Liver (tissue), 9 donors: Measurements from ENCODE around the gene MEDAG. TPM values are rescaled to one million over a fixed set of nuclear protein-coding genes. Genes with fewer than 3 reads are reported as not detected.

ENCODE experiments used
- DNase-seq: peaks from one replicate; pipeline ENCODE4 v3.0.0-alpha.2; 2017; ENCODE audit warnings: low spot score
- H3K27ac ChIP-seq, 2 donors: one replicate each; pipeline ENCODE4 v1.7.0; 2013; ENCODE audit warnings: inconsistent platforms in 2 of 2, low read length in 2 of 2, control low read depth in 1 of 2, low read depth in 1 of 2, mild to moderate bottlenecking in 1 of 2
- H3K27me3 ChIP-seq, 4 donors: one replicate each; pipeline versions ENCODE4 v1.6.1 to v1.7.0; 2013; ENCODE audit warnings: low read length in 3 of 4, inconsistent platforms in 1 of 4, mild to moderate bottlenecking in 1 of 4, moderate library complexity in 1 of 4; ENCODE audit not compliant: control insufficient read depth in 4 of 4, insufficient read depth in 4 of 4
- H3K36me3 ChIP-seq, 4 donors: one replicate each; pipeline versions ENCODE4 v1.6.1 to v1.7.0; 2013; ENCODE audit warnings: low read length in 3 of 4, mild to moderate bottlenecking in 3 of 4, low read depth in 1 of 4, moderate library complexity in 1 of 4; ENCODE audit not compliant: control insufficient read depth in 4 of 4, insufficient read depth in 3 of 4
- H3K4me1 ChIP-seq, 4 donors: one replicate each; pipeline versions ENCODE4 v1.6.1 to v1.7.0; 2013; ENCODE audit warnings: low read length in 3 of 4, mild to moderate bottlenecking in 3 of 4, moderate library complexity in 1 of 4; ENCODE audit not compliant: control insufficient read depth in 4 of 4, insufficient read depth in 4 of 4
- H3K4me3 ChIP-seq, 3 donors: one replicate each; pipeline versions ENCODE4 v1.6.1 to v1.7.0; 2013; ENCODE audit warnings: low read length in 3 of 3, control low read depth in 1 of 3, low read depth in 1 of 3, mild to moderate bottlenecking in 1 of 3
- H3K9ac ChIP-seq, 2 donors: one replicate each; pipeline ENCODE4 v1.7.0; 2013; ENCODE audit warnings: low read length in 2 of 2, mild to moderate bottlenecking in 2 of 2, moderate library complexity in 2 of 2, control low read depth in 1 of 2, low read depth in 1 of 2
- H3K9me3 ChIP-seq, 4 donors: one replicate each; pipeline versions ENCODE4 v1.6.1 to v1.7.0; 2013; ENCODE audit warnings: low read length in 3 of 4; ENCODE audit not compliant: control insufficient read depth in 4 of 4
- CTCF ChIP-seq: fragments of 150-350 bp; IDR thresholded peaks from 2 replicates; pipeline ENCODE4 v1.5.1; 2017; ENCODE audit warnings: improper control_type of control experiment, low read depth, low read length; ENCODE audit not compliant: missing input control
- EGR1 ChIP-seq, 2 donors: IDR thresholded peaks; 2 replicates each; pipeline ENCODE4 v1.6.1; 2016 to 2018; ENCODE audit warnings: antibody characterized with exemption in 2 of 2, low read depth in 2 of 2
- FOXA1 ChIP-seq: IDR thresholded peaks from 2 replicates; pipeline ENCODE4 v1.6.1; 2016; ENCODE audit warnings: antibody characterized with exemption
- FOXA2 ChIP-seq: IDR thresholded peaks from 2 replicates; pipeline ENCODE4 v1.6.1; 2016; ENCODE audit warnings: antibody characterized with exemption
- GABPA ChIP-seq, 2 donors: IDR thresholded peaks in 1 of 2; conservative IDR thresholded peaks in 1 of 2; 2 replicates each; pipeline ENCODE4 v1.6.1; 2016; ENCODE audit warnings: antibody characterized with exemption in 2 of 2, mild to moderate bottlenecking in 1 of 2, moderate library complexity in 1 of 2
- HNF4A ChIP-seq, 2 donors: conservative IDR thresholded peaks; 2 replicates each; pipeline ENCODE4 v1.6.1; 2016; ENCODE audit warnings: antibody characterized with exemption in 2 of 2, mild to moderate bottlenecking in 2 of 2
- HNF4G ChIP-seq: IDR thresholded peaks from 2 replicates; pipeline ENCODE4 v1.6.1; 2016; ENCODE audit warnings: antibody characterized with exemption
- JUND ChIP-seq, 2 donors: IDR thresholded peaks; 2 replicates each; pipeline ENCODE4 v1.6.1; 2016; ENCODE audit warnings: antibody characterized with exemption in 2 of 2
- MAX ChIP-seq: IDR thresholded peaks from 2 replicates; pipeline ENCODE4 v1.6.1; 2016; ENCODE audit warnings: antibody characterized with exemption
- NR2F2 ChIP-seq: IDR thresholded peaks from 2 replicates; pipeline ENCODE4 v1.6.1; 2016; ENCODE audit warnings: antibody characterized with exemption
- RAD21 ChIP-seq, 2 donors: IDR thresholded peaks; 2 replicates each; pipeline ENCODE4 v1.6.1; 2016; ENCODE audit warnings: antibody characterized with exemption in 2 of 2, mild to moderate bottlenecking in 2 of 2
- REST ChIP-seq: IDR thresholded peaks from 2 replicates; pipeline ENCODE4 v1.6.1; 2016; ENCODE audit warnings: antibody characterized with exemption, mild to moderate bottlenecking
- RXRA ChIP-seq, 2 donors: IDR thresholded peaks; 2 replicates each; pipeline ENCODE4 v1.6.1; 2017 to 2018; ENCODE audit warnings: antibody characterized with exemption in 2 of 2, mild to moderate bottlenecking in 1 of 2
- SP1 ChIP-seq: IDR thresholded peaks from 2 replicates; pipeline ENCODE4 v1.6.1; 2018; ENCODE audit warnings: antibody characterized with exemption, mild to moderate bottlenecking
- TAF1 ChIP-seq: conservative IDR thresholded peaks from 2 replicates; pipeline ENCODE4 v1.6.1; 2016; ENCODE audit warnings: antibody characterized with exemption, mild to moderate bottlenecking
- YY1 ChIP-seq: IDR thresholded peaks from 2 replicates; pipeline ENCODE4 v1.6.1; 2016; ENCODE audit warnings: antibody characterized with exemption, mild to moderate bottlenecking
- WGBS: extraction: QIAGEN DNeasy Blood & Tissue Kit; methylation state at CpG from one replicate; pipeline ENCODE4 v1.1.7; 2013; 5-methylcytosine and 5-hydroxymethylcytosine counted together
- polyA plus RNA-seq, 2 donors: library from polyadenylated mRNA; stranded (reverse) in 1 of 2; unstranded in 1 of 2; fragments of 200-250 nt in 1 of 2; fragments of >200 nt in 1 of 2; fragmentation: Nextera tagmentation in 1 of 2; extraction: Ambion mirVana in 1 of 2; gene quantifications; one replicate each; pipeline versions ENCODE4 v1.2.1 to v1.2.3, GENCODE V29; 2013 to 2015
- total RNA-seq, 2 donors: library from RNA; depleted of rRNA; stranded (reverse); fragments of >200 nt; gene quantifications; one replicate each; pipeline ENCODE4 v1.2.3, GENCODE V29; 2014
- TF ChIP-seq, protein P1 (sequence below): IDR thresholded peaks from 2 replicates; pipeline ENCODE4 v1.6.1; 2016; ENCODE audit warnings: antibody characterized with exemption
- TF ChIP-seq, protein P2 (sequence below): IDR thresholded peaks from 2 replicates; pipeline ENCODE4 v1.6.1; 2016; ENCODE audit warnings: antibody characterized with exemption
- donor health status: healthy.
- donor health status: healthy.
- donor health status: healthy.
- donor health status: healthy.
- donor health status: healthy.

The MEDAG gene
- total and polyA plus RNA-seq, 4 donors: 0.05 to 0.50 (median 0.27) TPM

DNA sequence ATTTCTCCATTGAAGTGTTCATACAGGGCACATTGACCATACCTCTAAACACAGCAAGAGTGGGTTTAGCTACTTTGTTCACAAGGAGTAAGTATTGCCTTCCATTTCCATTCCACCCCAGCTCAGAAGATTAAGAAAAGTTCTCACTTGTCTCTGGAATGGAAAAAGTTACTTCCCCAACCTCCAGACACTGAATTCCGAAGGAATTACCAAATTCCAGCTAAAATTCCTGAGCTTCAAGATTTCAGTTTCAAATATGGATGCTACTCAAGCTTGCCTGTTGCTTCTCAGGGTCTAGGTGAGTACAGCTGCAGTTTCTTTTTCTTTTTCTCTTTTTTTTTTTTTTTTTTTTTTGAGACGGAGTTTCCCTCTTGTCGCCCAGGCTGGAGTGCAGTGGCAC is 60.0 kb downstream of the MEDAG start:
- Histone ChIP-seq H3K27me3 (peaks cover 0 to 3% (median 1%) of the 10 kb centered on the region in 4 donors), H3K27ac (no peak overlapping the region), H3K4me1 (no peaks in the 10 kb centered on the region), H3K9ac (no peak overlapping the region), H3K9me3 (no peaks in the 10 kb centered on the region), H3K36me3 (no peaks in the 10 kb centered on the region), H3K4me3 (no peak overlapping the region)
- TF ChIP-seq HNF4G: no peak
- no peak for TF ChIP-seq HNF4A (conservative IDR thresholded peaks at IDR 0.05)
- TF ChIP-seq RXRA (IDR thresholded peaks at IDR 0.05): no peak
- no peak for TF ChIP-seq NR2F2
- TF ChIP-seq FOXA2: no peak
- no peak for TF ChIP-seq CTCF
- TF ChIP-seq JUND (IDR thresholded peaks at IDR 0.05): no peak
- TF ChIP-seq RAD21 (IDR thresholded peaks at IDR 0.05): no peak
- no peak for TF ChIP-seq MAX
- no peak for TF ChIP-seq TAF1
- no peak for TF ChIP-seq REST
- TF ChIP-seq, protein P1, sequence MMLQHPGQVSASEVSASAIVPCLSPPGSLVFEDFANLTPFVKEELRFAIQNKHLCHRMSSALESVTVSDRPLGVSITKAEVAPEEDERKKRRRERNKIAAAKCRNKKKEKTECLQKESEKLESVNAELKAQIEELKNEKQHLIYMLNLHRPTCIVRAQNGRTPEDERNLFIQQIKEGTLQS: no peak
- TF ChIP-seq GABPA (IDR thresholded peaks at IDR 0.05 in 1 of 2, conservative IDR thresholded peaks at IDR 0.05 in 1 of 2): no peak
- TF ChIP-seq, protein P2, sequence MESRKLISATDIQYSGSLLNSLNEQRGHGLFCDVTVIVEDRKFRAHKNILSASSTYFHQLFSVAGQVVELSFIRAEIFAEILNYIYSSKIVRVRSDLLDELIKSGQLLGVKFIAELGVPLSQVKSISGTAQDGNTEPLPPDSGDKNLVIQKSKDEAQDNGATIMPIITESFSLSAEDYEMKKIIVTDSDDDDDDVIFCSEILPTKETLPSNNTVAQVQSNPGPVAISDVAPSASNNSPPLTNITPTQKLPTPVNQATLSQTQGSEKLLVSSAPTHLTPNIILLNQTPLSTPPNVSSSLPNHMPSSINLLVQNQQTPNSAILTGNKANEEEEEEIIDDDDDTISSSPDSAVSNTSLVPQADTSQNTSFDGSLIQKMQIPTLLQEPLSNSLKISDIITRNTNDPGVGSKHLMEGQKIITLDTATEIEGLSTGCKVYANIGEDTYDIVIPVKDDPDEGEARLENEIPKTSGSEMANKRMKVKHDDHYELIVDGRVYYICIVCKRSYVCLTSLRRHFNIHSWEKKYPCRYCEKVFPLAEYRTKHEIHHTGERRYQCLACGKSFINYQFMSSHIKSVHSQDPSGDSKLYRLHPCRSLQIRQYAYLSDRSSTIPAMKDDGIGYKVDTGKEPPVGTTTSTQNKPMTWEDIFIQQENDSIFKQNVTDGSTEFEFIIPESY: no peak
- TF ChIP-seq FOXA1: no peak
- TF ChIP-seq YY1: no peak
- no peak for TF ChIP-seq EGR1 (IDR thresholded peaks at IDR 0.05; ENCODE audit: low read depth in 2 of 2)
- no peak for TF ChIP-seq SP1
- WGBS: 81% methylated on average over 3 of the region's 3 CpGs
- no peak for DNase-seq
